D721Med (cell line): ENCODE measurements around the gene KRT82.

ENCODE experiments used
- DNase-seq: peaks from one replicate; pipeline ENCODE4 v3.0.0; 2011; ENCODE audit warnings: low spot score; ENCODE audit not compliant: insufficient read length
- FAIRE-seq: peaks from 2 replicates; lab custom pipeline; 2011; peaks lifted over from hg19 to GRCh38; lab: Jason Lieb, UNC
- TF ChIP-seq, protein P1 (sequence below): IDR thresholded peaks from 2 replicates; pipeline ENCODE4 v1.5.1; 2012; ENCODE audit warnings: mild to moderate bottlenecking, control low read depth; ENCODE audit not compliant: insufficient read depth; ENCODE audit errors: missing control alignments

The KRT82 gene

DNA sequence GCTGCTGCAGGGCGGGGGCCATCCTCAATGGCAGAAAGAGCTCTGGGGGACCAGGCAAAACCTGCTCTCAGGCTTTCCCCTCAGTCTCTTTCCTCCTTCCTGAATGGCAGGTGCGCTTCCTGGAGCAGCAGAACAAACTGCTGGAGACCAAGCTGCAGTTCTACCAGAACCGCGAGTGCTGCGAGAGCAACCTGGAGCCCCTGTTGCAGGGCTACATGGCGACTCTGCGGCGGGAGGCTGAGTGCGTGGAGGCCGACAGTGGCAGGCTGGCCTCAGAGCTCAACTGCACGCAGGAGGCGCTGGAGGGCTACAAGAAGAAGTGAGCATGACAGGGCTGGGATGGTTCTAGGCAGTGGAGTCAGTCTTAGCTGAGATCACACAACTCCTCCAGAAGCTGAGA lies 62.0 kb downstream of the KRT82 start:
- TF ChIP-seq, protein P1, sequence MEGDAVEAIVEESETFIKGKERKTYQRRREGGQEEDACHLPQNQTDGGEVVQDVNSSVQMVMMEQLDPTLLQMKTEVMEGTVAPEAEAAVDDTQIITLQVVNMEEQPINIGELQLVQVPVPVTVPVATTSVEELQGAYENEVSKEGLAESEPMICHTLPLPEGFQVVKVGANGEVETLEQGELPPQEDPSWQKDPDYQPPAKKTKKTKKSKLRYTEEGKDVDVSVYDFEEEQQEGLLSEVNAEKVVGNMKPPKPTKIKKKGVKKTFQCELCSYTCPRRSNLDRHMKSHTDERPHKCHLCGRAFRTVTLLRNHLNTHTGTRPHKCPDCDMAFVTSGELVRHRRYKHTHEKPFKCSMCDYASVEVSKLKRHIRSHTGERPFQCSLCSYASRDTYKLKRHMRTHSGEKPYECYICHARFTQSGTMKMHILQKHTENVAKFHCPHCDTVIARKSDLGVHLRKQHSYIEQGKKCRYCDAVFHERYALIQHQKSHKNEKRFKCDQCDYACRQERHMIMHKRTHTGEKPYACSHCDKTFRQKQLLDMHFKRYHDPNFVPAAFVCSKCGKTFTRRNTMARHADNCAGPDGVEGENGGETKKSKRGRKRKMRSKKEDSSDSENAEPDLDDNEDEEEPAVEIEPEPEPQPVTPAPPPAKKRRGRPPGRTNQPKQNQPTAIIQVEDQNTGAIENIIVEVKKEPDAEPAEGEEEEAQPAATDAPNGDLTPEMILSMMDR = no peak
- no peak for FAIRE-seq

More for the DNA sequence above, 62.0 kb downstream of the KRT82 start:
- no peak for DNase-seq
